HEK293T (cell line): ENCODE data around the gene TEN1.

ENCODE experiments used
- FOXM1 ChIP-seq: fragments of 450-650 bp; IDR thresholded peaks from 2 replicates; pipeline ENCODE4 v1.6.1; 2017; ENCODE audit warnings: mild to moderate bottlenecking, borderline replicate concordance
- LEF1 ChIP-seq: fragments of 450-650 bp; IDR thresholded peaks from 2 replicates; pipeline ENCODE4 v1.6.1; 2017; ENCODE audit warnings: mild to moderate bottlenecking, borderline replicate concordance
- NFRKB ChIP-seq: fragments of 450-650 bp; IDR thresholded peaks from 2 replicates; pipeline ENCODE4 v1.6.1; 2016; ENCODE audit warnings: mild to moderate bottlenecking, moderate library complexity
- SUZ12 ChIP-seq: fragments of 450-650 bp; IDR thresholded peaks from 2 replicates; pipeline ENCODE4 v1.6.1; 2016; ENCODE audit warnings: mild to moderate bottlenecking

GRCh38 chr17:76003915-76004314 is 24.9 kb downstream of the TEN1 start:
- TF ChIP-seq SUZ12 (no peak), FOXM1 (no peak), NFRKB (no peak), LEF1 (no peak)
